HepG2 (cell line): ENCODE data around the gene SGPP1. TPM values are rescaled to one million over a fixed set of nuclear protein-coding genes. Genes with fewer than 3 reads are reported as not detected.
A peak's percentile ranks its signal among the peaks of the same experiment; 100 is the strongest.

ENCODE experiments used
- ATAC-seq: fragments of 200-7000 bp; cut with Tn5 transposase; 3 replicates; pipeline ENCODE4 v1.9.1; 2020; ENCODE audit warnings: mild to moderate bottlenecking, moderate library complexity
- BruUV-seq: library from RNA; stranded (reverse); fragments of 400-500 nt; replicated peaks from 2 replicates; lab custom pipeline; 2021; lab: Mats Ljungman, UMichigan
- CTCF ChIA-PET: fragments of 300-600 bp; formaldehyde crosslinking; extraction: SDS; loops from one replicate; lab custom pipeline; 2021; ENCODE audit warnings: low total read pairs, inconsistent platforms, low intra/inter-chr PET ratio; lab: Yijun Ruan, JAX
- POLR2A ChIA-PET: fragments of 350-600 bp; sonication (Branson Sonifier 250); formaldehyde crosslinking; loops from one replicate; lab custom pipeline; 2020; ENCODE audit warnings: antibody characterized with exemption, inconsistent platforms; lab: Yijun Ruan, JAX
- DNase-seq: peaks from one replicate; pipeline ENCODE4 v3.0.0-alpha.2; 2015; ENCODE audit warnings: low spot score
- FAIRE-seq: peaks from 3 replicates; lab custom pipeline; 2011; peaks lifted over from hg19 to GRCh38; lab: Jason Lieb, UNC
- H2AFZ ChIP-seq: one replicate; pipeline ENCODE4 v1.6.1; 2011; ENCODE audit warnings: low read length, inconsistent platforms
- H3K27ac ChIP-seq: fragments of 300-600 bp; 3 replicates; pipeline ENCODE4 v1.8.0; 2011; ENCODE audit warnings: mixed run types, mild to moderate bottlenecking, mixed read lengths, low read length, inconsistent platforms; ENCODE audit not compliant: insufficient read depth; ENCODE audit errors: extremely low read length
- H3K27me3 ChIP-seq, 2 experiments: fragments of 200-600 bp in 1 of 2; 2 replicates in 1 of 2; 3 replicates in 1 of 2; pipeline versions ENCODE4 v1.6.0 to v1.8.0; 2011; ENCODE audit warnings: low read length in 2 of 2, mild to moderate bottlenecking in 2 of 2, moderate library complexity in 2 of 2, inconsistent platforms in 1 of 2; ENCODE audit not compliant: insufficient read depth in 2 of 2, control insufficient read depth in 1 of 2
- H3K36me3 ChIP-seq, 2 experiments: fragments of 200-600 bp in 1 of 2; replicated peaks in 1 of 2; 2 replicates in 1 of 2; 3 replicates in 1 of 2; pipeline versions ENCODE4 v1.5.1 to v1.8.0; 2011; ENCODE audit warnings: low read length in 2 of 2, inconsistent platforms in 1 of 2; ENCODE audit not compliant: insufficient read depth in 2 of 2, control insufficient read depth in 1 of 2
- H3K4me1 ChIP-seq: 2 replicates; pipeline ENCODE4 v1.5.1; 2012; ENCODE audit warnings: low read length, inconsistent platforms; ENCODE audit not compliant: insufficient read depth
- H3K4me2 ChIP-seq: 2 replicates; pipeline ENCODE4 v1.6.0; 2011; ENCODE audit warnings: low read depth, low read length, inconsistent platforms
- H3K4me3 ChIP-seq, 3 experiments: fragments of 200-600 bp in 1 of 3; sonication (generic), shearing (Covaris generic) in 1 of 3; replicated peaks in 1 of 3; 2 replicates each; pipeline ENCODE4 v1.5.1; 2011 to 2016; ENCODE audit warnings: low read length in 3 of 3, inconsistent platforms in 2 of 3, low read depth in 2 of 3, mild to moderate bottlenecking in 2 of 3, control low read depth in 1 of 3, mixed read lengths in 1 of 3; ENCODE audit not compliant: insufficient read depth in 1 of 3
- H3K79me2 ChIP-seq: one replicate; pipeline ENCODE4 v1.6.1; 2011; ENCODE audit warnings: low read length, inconsistent platforms; ENCODE audit not compliant: insufficient read depth
- H3K9ac ChIP-seq: 2 replicates; pipeline ENCODE4 v1.6.0; 2011; ENCODE audit warnings: mild to moderate bottlenecking, low read depth, low read length, inconsistent platforms; ENCODE audit not compliant: insufficient read depth
- H3K9me3 ChIP-seq: 2 replicates; pipeline ENCODE4 v1.5.1; 2012; ENCODE audit warnings: mild to moderate bottlenecking, low read length
- H4K20me1 ChIP-seq: 2 replicates; pipeline ENCODE4 v1.6.0; 2011; ENCODE audit warnings: inconsistent platforms, mild to moderate bottlenecking, low read length, moderate library complexity; ENCODE audit not compliant: insufficient read depth
- BCL3 ChIP-seq: sonication (generic); formaldehyde crosslinking; IDR thresholded peaks from 2 replicates; pipeline ENCODE4 v1.5.1; 2020; ENCODE audit warnings: mild to moderate bottlenecking, missing genetic modification reagents, moderate library complexity
- CBFB ChIP-seq: sonication (generic); formaldehyde crosslinking; IDR thresholded peaks from 2 replicates; pipeline ENCODE4 v1.4.0; 2020; ENCODE audit warnings: missing genetic modification reagents
- DRAP1 ChIP-seq: IDR thresholded peaks from 2 replicates; pipeline ENCODE4 v1.6.1; 2016; ENCODE audit warnings: missing genetic modification reagents, missing compliant biosample characterization
- EHMT2 ChIP-seq: fragments of 200-600 bp; sonication (generic); IDR thresholded peaks from 2 replicates; pipeline ENCODE4 v1.7.0; 2017; ENCODE audit warnings: antibody characterized with exemption, low read depth, low read length, borderline replicate concordance
- FLYWCH1 ChIP-seq: sonication (generic); formaldehyde crosslinking; IDR thresholded peaks from 2 replicates; pipeline ENCODE4 v1.8.1; 2023; ENCODE audit warnings: mild to moderate bottlenecking, missing genetic modification reagents
- GPN1 ChIP-seq: sonication (generic); formaldehyde crosslinking; IDR thresholded peaks from 2 replicates; pipeline ENCODE4 v1.5.1; 2020; ENCODE audit warnings: missing genetic modification reagents, borderline replicate concordance
- SMARCE1 ChIP-seq: fragments of 450-650 bp; IDR thresholded peaks from 2 replicates; pipeline ENCODE4 v1.6.1; 2017; ENCODE audit warnings: borderline replicate concordance
- SNAI1 ChIP-seq: sonication (generic); formaldehyde crosslinking; IDR thresholded peaks from 2 replicates; pipeline ENCODE4 v1.5.0; 2020; ENCODE audit warnings: mild to moderate bottlenecking, missing genetic modification reagents, borderline replicate concordance
- TBL1XR1 ChIP-seq: fragments of 150-350 bp; IDR thresholded peaks from 2 replicates; pipeline ENCODE4 v1.6.1; 2014; ENCODE audit warnings: borderline replicate concordance, low read length; ENCODE audit not compliant: partially characterized antibody
- ZBTB14 ChIP-seq: sonication (generic); formaldehyde crosslinking; IDR thresholded peaks from 2 replicates; pipeline ENCODE4 v1.4.0; 2020; ENCODE audit warnings: missing genetic modification reagents
- ZNF331 ChIP-seq: sonication (generic); formaldehyde crosslinking; IDR thresholded peaks from 2 replicates; pipeline ENCODE4 v1.4.0; 2020; ENCODE audit warnings: missing genetic modification reagents
- ZNF460 ChIP-seq: sonication (generic); formaldehyde crosslinking; IDR thresholded peaks from 2 replicates; pipeline ENCODE4 v1.5.1; 2020; ENCODE audit warnings: missing genetic modification reagents, mild to moderate bottlenecking, borderline replicate concordance
- ZNF567 ChIP-seq: sonication (generic); formaldehyde crosslinking; IDR thresholded peaks from 2 replicates; pipeline ENCODE4 v1.8.1; 2023; ENCODE audit warnings: mild to moderate bottlenecking, missing genetic modification reagents, borderline replicate concordance
- ZNF691 ChIP-seq: sonication (generic); formaldehyde crosslinking; IDR thresholded peaks from 2 replicates; pipeline ENCODE4 v1.4.0; 2020; ENCODE audit warnings: missing genetic modification reagents, low read depth, mild to moderate bottlenecking, borderline replicate concordance
- ZZZ3 ChIP-seq: sonication (generic); formaldehyde crosslinking; IDR thresholded peaks from 2 replicates; pipeline ENCODE4 v1.4.0; 2020; ENCODE audit warnings: missing genetic modification reagents, mild to moderate bottlenecking, borderline replicate concordance
- WGBS: methylation state at CpG from one replicate; pipeline ENCODE4 v1.1.6; 2017; ENCODE audit warnings: low lambda C conversion rate; 5-methylcytosine and 5-hydroxymethylcytosine counted together
- in situ Hi-C: cut with HindIII; loops from 2 replicates; pipeline ENCODE4 v1.10.0; 2017; ENCODE audit warnings: low pct_unique_long_range_greater_than_20kb; ENCODE audit not compliant: extremely low pct_ligation_motif_present
- intact Hi-C: fragments of 100-400 bp; cut with micrococcal nuclease; formaldehyde crosslinking; loops from one replicate; pipeline ENCODE4 v1.10.0; 2022; ENCODE audit not compliant: unreplicated experiment
- polyA plus RNA-seq, 8 experiments: library from polyadenylated mRNA; depleted of rRNA in 3 of 8; stranded (reverse) in 7 of 8; unstranded in 1 of 8; fragments of >200 nt; fragmentation: Illumina TruSeq in 4 of 8; extraction: Trizol in 4 of 8; gene quantifications; 2 replicates each; pipeline versions ENCODE4 v1.2.1 to v1.2.3, GENCODE V29; 2011 to 2016; ENCODE audit warnings: low read depth in 4 of 8, missing spikeins in 1 of 8, mixed read lengths in 1 of 8; ENCODE audit not compliant: insufficient read depth in 1 of 8
- total RNA-seq, 5 experiments: library from RNA; depleted of rRNA; stranded (reverse); fragments of >200 nt; fragmentation: Illumina TruSeq; extraction: Trizol; gene quantifications; 2 replicates each; pipeline ENCODE4 v1.2.3, GENCODE V29; 2016; ENCODE audit warnings: low read depth in 1 of 5

Gene SGPP1
- total and polyA plus RNA-seq, 2 of the 13 experiments (the other 11 are each of a cell fraction or from before 2014, with no cell fraction given) = 6.4 to 6.8 TPM

GRCh38 chr14:63707216-63707615, 20.6 kb downstream of the SGPP1 start:
- no peak for FAIRE-seq
- H3K4me1 ChIP-seq = no peaks in the 10 kb centered on the region
- no peak for TF ChIP-seq EHMT2
- TF ChIP-seq, all 625 proteins: peak for 0
- ChIA-PET POLR2A (no interaction called here), CTCF (no interaction called here)
- BruUV-seq = no TSS peak
- Histone ChIP-seq H3K4me2 (no peak overlapping the region), H3K9ac (no peak overlapping the region), H4K20me1 (no peaks in the 10 kb centered on the region), H3K27ac (no peak overlapping the region), H2AFZ (no peak overlapping the region), H3K4me3 (no peak overlapping the region), H3K36me3 (no peaks in the 10 kb centered on the region), H3K9me3 (no peaks in the 10 kb centered on the region), H3K27me3 (no peaks in the 10 kb centered on the region), H3K79me2 (no peaks in the 10 kb centered on the region)
- in situ Hi-C loops (no loop called here), intact Hi-C loops (no loop called here)
- DNase-seq (no peak), ATAC-seq (no peak)
- 95% methylated on average over 8 of the region's 8 CpGs for WGBS

GRCh38 chr14:63705561-63706070, 22.2 kb downstream of the SGPP1 start:
- TF ChIP-seq FLYWCH1 = no peak
- no peak for TF ChIP-seq ZNF691 (CRISPR knock-in tag)
- TF ChIP-seq ZNF460 (CRISPR knock-in tag) = no peak
- TF ChIP-seq BCL3 (CRISPR knock-in tag) = no peak
- TF ChIP-seq GPN1 (CRISPR knock-in tag) = no peak
- no peak for TF ChIP-seq ZZZ3 (CRISPR knock-in tag)
- no peak for TF ChIP-seq DRAP1 (CRISPR knock-in tag)
- no peak for TF ChIP-seq ZNF331 (CRISPR knock-in tag)
- TF ChIP-seq SNAI1 (CRISPR knock-in tag) = no peak
- TF ChIP-seq TBL1XR1 = no peak
- TF ChIP-seq SMARCE1 = no peak
- no peak for TF ChIP-seq ZBTB14 (CRISPR knock-in tag)
- no peak for TF ChIP-seq CBFB (CRISPR knock-in tag)
- TF ChIP-seq ZNF567 (CRISPR knock-in tag) = no peak
- TF ChIP-seq, all 625 proteins: peak for 0
- no peak for DNase-seq
- H3K4me1 ChIP-seq = no peaks in the 10 kb centered on the region
- H3K27ac ChIP-seq = no peak overlapping the region
- ATAC-seq = no peak
- no peak overlapping the region for H3K9ac ChIP-seq
- no peaks in the 10 kb centered on the region for H4K20me1 ChIP-seq
- FAIRE-seq = peak; percentile 15
- CTCF ChIA-PET = no interaction called here
- no peak overlapping the region for H3K4me2 ChIP-seq
- 92% methylated on average over 4 of the region's 4 CpGs for WGBS
- intact Hi-C loops = no loop called here
- POLR2A ChIA-PET = no interaction called here
- in situ Hi-C loops = no loop called here
- no peaks in the 10 kb centered on the region for H3K9me3 ChIP-seq
- H3K4me3 ChIP-seq = no peak overlapping the region
- H3K27me3 ChIP-seq = no peaks in the 10 kb centered on the region
- H3K36me3 ChIP-seq = no peaks in the 10 kb centered on the region
- BruUV-seq = no TSS peak
- H3K79me2 ChIP-seq = no peaks in the 10 kb centered on the region
- H2AFZ ChIP-seq = no peak overlapping the region
